ENCODE measurements around the gene PPP2R2B. TPM values are rescaled to one million over a fixed set of nuclear protein-coding genes. Genes with fewer than 3 reads are reported as not detected.

Gene PPP2R2B
- total and polyA plus RNA-seq, 2 donors (not counting 3 experiments of a cell fraction or from before 2014, with no cell fraction given): not detected

- CTCF ChIA-PET: no interaction called here
These were observed 258.4 kb downstream of the PPP2R2B start for GRCh38 chr5:146620031-146620668.

More at GRCh38 chr5:146620031-146620668, 258.4 kb downstream of the PPP2R2B start:
- Histone ChIP-seq H3K79me2 (ENCODE audit: control insufficient read depth, insufficient read depth, low read length) (no peaks in the 10 kb centered on the region), H4K20me1 (replicated peaks; ENCODE audit: control insufficient read depth, extremely low read depth, insufficient read depth, low read length) (no peaks in the 10 kb centered on the region), H3K4me1 (ENCODE audit: control insufficient read depth, extremely low read depth, insufficient read depth, low read length) (no peaks in the 10 kb centered on the region), H3K9me3 (replicated peaks; ENCODE audit: control insufficient read depth, insufficient read depth, low read length) (no peaks in the 10 kb centered on the region), H3K9ac (replicated peaks; ENCODE audit: extremely low read depth, insufficient read depth, low read length) (no peak overlapping the region), H3K36me3 (ENCODE audit: control insufficient read depth in 2 of 2, extremely low read depth in 1 of 2, insufficient read depth in 2 of 2, low read length in 2 of 2) (no peaks in the 10 kb centered on the region), H2AFZ (ENCODE audit: low read depth, low read length) (no peak overlapping the region), H3K27me3 (ENCODE audit: control insufficient read depth in 2 of 2, insufficient read depth in 2 of 2, low read length in 2 of 2) (no peaks in the 10 kb centered on the region), H3K27ac (ENCODE audit: insufficient read depth, low read depth, low read length) (no peak overlapping the region), H3K4me3 (replicated peaks in 1 of 3; ENCODE audit: insufficient read depth in 1 of 3, low read depth in 1 of 3, low read length in 3 of 3) (no peak overlapping the region), H3K9me1 (replicated peaks; ENCODE audit: control insufficient read depth, extremely low read depth, insufficient read depth, low read length) (no peaks in the 10 kb centered on the region), H3K4me2 (ENCODE audit: insufficient read depth, low read length) (no peak overlapping the region)
- dilution Hi-C loops (cut with MboI; ENCODE audit: extremely low pct_ligation_motif_present, low sequenced_read_pairs) (no loop called here), intact Hi-C loops (cut with micrococcal nuclease) (no loop called here)
- FAIRE-seq (no peak), DNase-seq (ENCODE audit: low read depth, low spot score) (no peak)
- no peak for TF ChIP-seq POLR2AphosphoS5 (IDR thresholded peaks at IDR 0.05; ENCODE audit: insufficient read depth, low read depth, low read length)
- no peak for TF ChIP-seq FOS (IDR thresholded peaks at IDR 0.05; ENCODE audit: borderline replicate concordance, insufficient read depth, low read length)
- TF ChIP-seq POLR2A (IDR thresholded peaks at IDR 0.05; ENCODE audit: low read depth, low read length): no peak
- TF ChIP-seq JUN (IDR thresholded peaks at IDR 0.05; ENCODE audit: borderline replicate concordance, insufficient read depth, insufficient read length, low read depth): no peak
- no peak for TF ChIP-seq MAX (IDR thresholded peaks at IDR 0.05; ENCODE audit: insufficient read depth, insufficient read length)
- TF ChIP-seq CTCF (IDR thresholded peaks at IDR 0.05; ENCODE audit: extremely low read depth in 1 of 2, insufficient read depth in 1 of 2, low read depth in 1 of 2, low read length in 2 of 2): no peak
- no peak for TF ChIP-seq MYC (IDR thresholded peaks at IDR 0.05; ENCODE audit: low read depth, low read length)
- TF ChIP-seq GATA2 (IDR thresholded peaks at IDR 0.05; ENCODE audit: insufficient read depth, insufficient read length, low read depth, low read length): no peak
- TF ChIP-seq EZH2 (IDR thresholded peaks at IDR 0.05; ENCODE audit: borderline replicate concordance, low read depth, low read length, severe bottlenecking): no peak
- POLR2A ChIA-PET: no interaction called here
- BruUV-seq (replicated peaks): no TSS peak
